Measurements from ENCODE around the gene CCDC136. TPM values are rescaled to one million over a fixed set of nuclear protein-coding genes. Genes with fewer than 3 reads are reported as not detected.

CCDC136 gene
- total and polyA plus RNA-seq, 3 donors from 2014 or later: 265 to 564 (median 553) TPM

GRCh38 chr7:128799451-128799850 lies 7.7 kb downstream of the CCDC136 start:
- intact Hi-C loops (cut with DNase I; ENCODE audit: low total_unique reads): no loop called here
- H3K9me3 ChIP-seq: no peaks in the 10 kb centered on the region
- no peaks in the 10 kb centered on the region for H3K27me3 ChIP-seq
- no peak for DNase-seq
- no peaks in the 10 kb centered on the region for H3K4me1 ChIP-seq
- no peak overlapping the region for H3K27ac ChIP-seq
- 80 to 86% methylated on average over 2 of the region's 2 CpGs for WGBS, 2 donors
- no peak for TF ChIP-seq POLR2A (IDR thresholded peaks at IDR 0.05)
- no peak for TF ChIP-seq CTCF (IDR thresholded peaks at IDR 0.05)
- no peak overlapping the region for H3K4me3 ChIP-seq
- H3K36me3 ChIP-seq (ENCODE audit: low read depth, missing control alignments): no peaks in the 10 kb centered on the region

- no peak overlapping the region for H3K27ac ChIP-seq
- DNase-seq: no peak
- no peaks in the 10 kb centered on the region for H3K9me3 ChIP-seq
- TF ChIP-seq POLR2A (IDR thresholded peaks at IDR 0.05): no peak
- no peak for TF ChIP-seq CTCF (IDR thresholded peaks at IDR 0.05)
- H3K4me1 ChIP-seq: no peaks in the 10 kb centered on the region
- no peaks in the 10 kb centered on the region for H3K27me3 ChIP-seq
- intact Hi-C loops (cut with DNase I; ENCODE audit: low total_unique reads): no loop called here
- 90 to 94% methylated on average over 3 of the region's 3 CpGs for WGBS, 2 donors
- H3K36me3 ChIP-seq (ENCODE audit: low read depth, missing control alignments): no peaks in the 10 kb centered on the region
- H3K4me3 ChIP-seq: no peak overlapping the region
These were observed 8.8 kb downstream of the CCDC136 start for GRCh38 chr7:128800567-128800966.

DNA sequence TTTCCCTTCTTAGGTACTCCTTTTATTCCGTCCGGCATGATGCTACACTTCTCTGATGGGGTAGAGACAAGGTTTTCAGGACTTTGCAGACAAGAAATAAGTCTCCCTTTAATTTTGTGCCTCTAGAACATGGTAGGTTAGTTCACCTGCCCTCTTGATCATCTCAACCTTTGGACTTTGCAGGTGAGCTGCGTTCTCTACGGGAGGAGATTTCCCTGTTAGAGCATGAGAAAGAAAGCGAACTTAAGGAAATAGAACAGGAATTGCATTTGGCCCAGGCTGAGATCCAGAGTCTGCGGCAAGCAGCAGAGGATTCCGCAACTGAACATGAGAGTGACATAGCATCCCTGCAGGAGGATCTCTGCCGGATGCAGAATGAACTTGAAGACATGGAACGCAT lies 9.2 kb downstream of the CCDC136 start:
- DNase-seq: no peak
- WGBS, 2 donors: 96 to 98% methylated on average over 9 of the region's 9 CpGs
- H3K27ac ChIP-seq: no peak overlapping the region
- TF ChIP-seq CTCF (IDR thresholded peaks at IDR 0.05): no peak
- TF ChIP-seq POLR2A (IDR thresholded peaks at IDR 0.05): no peak
- no peaks in the 10 kb centered on the region for H3K9me3 ChIP-seq
- no peaks in the 10 kb centered on the region for H3K4me1 ChIP-seq
- no peaks in the 10 kb centered on the region for H3K27me3 ChIP-seq
- H3K4me3 ChIP-seq: no peak overlapping the region
- intact Hi-C loops (cut with DNase I; ENCODE audit: low total_unique reads): no loop called here
- H3K36me3 ChIP-seq (ENCODE audit: low read depth, missing control alignments): no peaks in the 10 kb centered on the region

DNA sequence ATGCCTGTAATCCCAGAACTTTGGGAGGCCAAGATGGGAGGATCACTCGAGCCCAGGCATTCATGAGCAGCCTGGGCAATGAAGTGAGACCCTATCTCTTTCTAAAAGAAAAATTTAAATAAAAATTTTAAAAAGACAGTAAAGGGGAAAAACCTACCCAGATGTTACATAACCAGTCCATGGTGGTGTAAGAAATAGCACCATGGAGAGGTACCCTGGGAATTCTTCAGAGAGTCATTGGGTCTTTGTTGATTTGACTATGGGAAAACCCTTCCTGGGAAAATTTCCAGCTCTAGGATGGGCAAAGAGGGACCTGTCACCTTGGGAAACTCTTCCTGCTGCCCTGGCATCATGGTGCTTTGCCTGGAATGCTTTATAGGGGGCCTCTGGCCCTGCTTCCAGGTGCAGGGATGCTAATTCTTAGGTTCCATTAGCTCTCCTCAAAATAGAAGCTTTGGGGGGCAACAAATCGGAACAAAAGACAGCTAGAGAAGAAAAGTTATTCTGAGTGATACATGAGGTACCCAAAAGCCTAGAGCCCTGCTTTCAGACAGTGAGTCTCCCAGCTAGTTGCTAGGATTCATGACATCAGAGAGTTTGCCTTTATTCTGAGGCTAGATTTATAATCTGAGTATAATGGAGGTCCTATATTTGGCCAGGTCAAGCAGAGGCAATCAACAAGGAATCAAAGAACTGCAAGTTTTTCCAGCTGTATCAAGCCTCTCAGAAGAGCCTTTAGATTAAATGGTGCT lies 10.1 kb downstream of the CCDC136 start:
- intact Hi-C loops (cut with DNase I; ENCODE audit: low total_unique reads): no loop called here
- Histone ChIP-seq H3K9me3 (no peaks in the 10 kb centered on the region), H3K4me3 (no peak overlapping the region), H3K27ac (no peak overlapping the region), H3K27me3 (no peaks in the 10 kb centered on the region), H3K4me1 (no peaks in the 10 kb centered on the region), H3K36me3 (ENCODE audit: low read depth, missing control alignments) (no peaks in the 10 kb centered on the region)
- no peak for DNase-seq
- TF ChIP-seq POLR2A (IDR thresholded peaks at IDR 0.05) (no peak), CTCF (IDR thresholded peaks at IDR 0.05) (no peak)
- 96 to 98% methylated on average over 2 of the region's 2 CpGs for WGBS, 2 donors

GRCh38 chr7:128804484-128804883 lies 12.7 kb downstream of the CCDC136 start:
- Histone ChIP-seq H3K4me3 (no peak overlapping the region), H3K4me1 (no peaks in the 10 kb centered on the region), H3K36me3 (ENCODE audit: low read depth, missing control alignments) (no peaks in the 10 kb centered on the region), H3K9me3 (no peaks in the 10 kb centered on the region), H3K27me3 (no peaks in the 10 kb centered on the region), H3K27ac (no peak overlapping the region)
- no peak for TF ChIP-seq POLR2A (IDR thresholded peaks at IDR 0.05)
- no peak for TF ChIP-seq CTCF (IDR thresholded peaks at IDR 0.05)
- intact Hi-C loops (cut with DNase I; ENCODE audit: low total_unique reads): no loop called here
- no peak for DNase-seq
- 92% methylated on average over 4 to 6 of the region's 6 CpGs for WGBS, 2 donors

All from testis (tissue), 3 donors.